Measurements from ENCODE around the gene EGFR.

- TF ChIP-seq CTCF (IDR thresholded peaks at IDR 0.05; ENCODE audit: low read depth, low read length): no peak
- TF ChIP-seq EZH2phosphoT487 (IDR thresholded peaks at IDR 0.05; ENCODE audit: low read depth): no peak
These were observed 48.9 kb downstream of the EGFR start for GRCh38 chr7:55067748-55068147.
